ENCODE data around the gene NBPF3.
"Not testable (repeated sequence)": the region's sequence is repeated elsewhere in the genome, so short reads cannot be mapped to it uniquely, and the experiment has no call there.

NBPF3 gene

DNA sequence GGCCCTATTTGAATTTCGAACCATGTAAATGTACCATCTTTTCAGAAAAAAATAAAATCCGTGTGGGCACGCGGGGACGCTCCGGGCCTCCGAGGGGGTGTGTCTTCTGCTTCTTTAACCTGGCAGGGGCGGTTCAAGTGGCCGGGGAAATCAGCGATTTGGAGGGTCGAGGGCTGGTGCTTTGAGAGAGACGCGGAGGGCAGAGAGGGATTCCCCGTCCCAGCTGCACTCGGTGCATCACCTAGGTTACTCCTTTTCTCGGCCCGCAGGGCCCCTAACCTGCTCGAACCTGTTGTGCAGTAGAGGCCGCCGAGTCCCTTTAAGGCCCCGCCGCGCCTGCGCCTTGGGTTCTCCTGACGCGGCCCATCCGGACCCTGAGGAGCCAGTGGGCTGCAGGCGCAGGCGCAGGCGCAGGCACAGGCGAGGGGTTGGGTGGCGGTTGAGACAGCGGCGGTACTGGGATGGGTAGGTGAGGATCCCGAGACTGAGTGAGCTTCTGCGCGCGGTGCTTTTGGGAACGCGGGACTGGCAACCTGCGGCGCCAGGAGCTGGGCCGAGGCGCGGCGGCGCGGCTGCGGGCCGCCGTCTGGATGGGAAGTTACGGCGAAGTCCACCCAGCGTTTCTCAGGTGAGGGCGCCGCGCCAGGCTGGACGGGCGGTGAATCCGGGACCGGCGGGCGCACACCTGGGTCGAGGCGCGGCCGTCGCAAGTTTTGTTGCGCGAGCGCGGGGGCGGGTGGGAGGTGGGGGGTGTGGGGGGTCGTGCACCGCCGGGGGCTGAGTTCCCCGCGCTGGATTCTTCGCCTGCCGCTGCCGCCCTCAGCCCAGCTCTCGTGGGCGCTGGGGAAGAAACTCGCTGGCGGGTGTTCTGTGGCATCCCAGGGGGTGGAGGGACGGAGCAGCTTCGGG, at the start of gene NBPF3:
NBPF3 (plus strand) TSS at position 417 of the 909 bp plus-strand sequence. CDS start 4,950 bp downstream, outside the sequence.
- peak; percentile 80 to 83 for DNase-seq (ENCODE audit: low read depth in 2 of 2)

GRCh38 chr1:21391497-21391896, 48.4 kb upstream of the NBPF3 start:
- DNase-seq (ENCODE audit: low read depth in 2 of 2), result no peak

- DNase-seq (ENCODE audit: low read depth in 2 of 2), result no peak
These were observed 47.2 kb upstream of the NBPF3 start for GRCh38 chr1:21392587-21393263.

DNA sequence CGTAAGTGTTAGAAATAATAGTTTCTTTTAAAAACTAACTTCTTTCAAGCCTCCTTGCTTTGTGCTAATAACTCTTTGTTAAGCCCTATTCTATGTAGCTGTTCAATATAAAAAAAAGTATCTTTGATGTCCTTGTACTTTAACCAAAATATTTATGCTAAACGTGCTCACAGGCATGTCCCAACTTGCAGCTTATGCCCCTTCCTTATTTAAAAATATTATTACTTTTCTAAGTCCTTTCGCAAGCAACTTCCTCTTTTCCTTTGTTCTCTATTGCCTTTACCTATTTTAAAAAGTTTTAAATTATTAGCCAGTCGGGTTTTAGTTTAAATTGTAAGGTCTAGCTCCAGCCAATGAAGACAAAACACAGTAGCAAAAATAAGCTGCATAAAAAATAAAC, 43.4 kb upstream of the NBPF3 start:
- no peak for DNase-seq (ENCODE audit: low read depth in 2 of 2)

DNA sequence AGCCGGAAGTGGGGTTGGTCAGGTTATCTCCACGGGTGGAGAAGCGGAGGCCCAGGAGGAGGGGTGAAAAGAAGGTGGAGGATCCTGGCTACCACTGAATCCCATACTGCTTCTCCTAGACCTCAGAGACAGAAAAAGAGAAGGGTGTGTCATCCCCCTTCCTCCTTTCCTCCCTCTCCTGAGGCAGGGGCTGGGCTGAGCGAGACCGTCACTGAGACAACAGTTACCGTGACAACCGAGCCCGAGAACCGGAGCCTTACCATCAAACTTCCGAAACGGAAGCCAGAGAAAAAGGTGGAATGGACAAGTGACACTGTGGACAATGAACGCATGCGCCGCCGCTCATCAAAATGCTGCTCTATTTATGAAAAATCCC, 42.1 kb upstream of the NBPF3 start:
- no peak for DNase-seq (ENCODE audit: low read depth in 2 of 2)

DNA sequence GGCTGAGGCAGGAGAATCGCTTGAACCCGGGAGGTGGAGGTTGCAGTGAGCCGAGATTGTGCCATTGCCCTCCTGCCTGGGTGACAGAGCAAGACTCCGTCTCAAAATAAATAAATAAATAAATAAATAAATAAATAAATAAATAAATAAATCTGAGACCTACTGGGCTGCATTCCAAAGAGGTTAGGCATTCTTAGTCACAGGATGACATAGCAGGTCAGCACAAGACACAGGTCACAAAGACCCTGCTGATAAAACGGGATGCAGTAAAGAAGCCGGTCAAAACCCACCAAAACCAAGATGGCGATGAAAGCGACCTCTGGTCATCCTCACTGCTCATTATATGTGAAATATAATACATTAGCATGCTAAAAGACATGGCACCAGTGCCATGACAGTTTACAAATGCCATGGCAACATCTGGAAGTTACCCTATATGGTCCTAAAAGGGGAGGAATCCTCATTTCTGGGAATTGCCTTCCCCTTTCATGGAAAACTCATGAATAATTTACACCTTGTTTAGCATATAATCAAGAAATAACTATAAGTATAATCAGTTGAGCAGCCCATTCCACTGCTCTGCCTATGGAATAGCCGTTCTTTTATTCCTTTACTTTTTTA, 38.1 kb upstream of the NBPF3 start:
- not testable (repeated sequence) for DNase-seq (ENCODE audit: low read depth in 2 of 2)

- DNase-seq (ENCODE audit: low read depth in 2 of 2), result no peak
These were observed 33.3 kb upstream of the NBPF3 start for GRCh38 chr1:21406659-21407058.

- not testable (repeated sequence) for DNase-seq (ENCODE audit: low read depth in 2 of 2)
These were observed 30.0 kb upstream of the NBPF3 start for GRCh38 chr1:21409897-21410296.

DNA sequence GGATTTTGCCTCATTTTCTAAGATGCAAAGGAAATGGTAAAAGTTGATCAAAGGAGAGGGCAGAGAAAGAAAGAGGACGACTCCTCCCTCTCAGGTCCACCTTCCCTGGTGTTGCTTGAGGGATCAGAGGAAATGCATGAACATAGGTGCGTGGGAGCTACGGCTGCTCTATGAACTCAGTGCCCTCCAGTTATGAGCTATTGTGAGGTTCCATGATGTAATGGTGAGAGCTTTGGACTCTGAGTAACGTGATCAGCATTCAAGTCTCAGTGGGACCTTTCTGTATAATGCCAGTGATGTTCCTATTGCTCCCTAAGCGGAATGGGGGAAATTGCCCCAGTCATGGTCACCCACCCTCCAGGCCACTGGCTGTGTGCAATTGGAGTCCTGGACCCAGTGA, 25.9 kb upstream of the NBPF3 start:
- no peak for DNase-seq (ENCODE audit: low read depth in 2 of 2)

DNA sequence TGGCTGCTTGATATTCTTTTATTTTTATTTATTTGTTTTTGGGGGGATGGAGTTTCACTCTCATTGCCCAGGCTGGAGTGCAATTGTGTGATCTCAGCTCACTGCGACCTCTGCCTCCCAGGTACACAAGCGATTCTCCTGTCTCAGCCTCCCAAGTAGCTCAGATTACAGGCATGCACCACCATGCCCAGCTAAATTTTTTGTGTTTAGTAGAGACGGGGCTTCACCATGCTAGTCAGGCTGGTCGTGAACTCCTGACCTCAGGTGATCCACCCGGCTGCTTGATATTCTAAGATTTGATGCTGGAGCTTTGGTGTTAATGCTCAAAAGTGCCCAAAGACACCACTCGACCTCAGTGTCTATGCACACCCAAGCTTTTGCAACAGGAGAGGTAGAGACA, 19.6 kb upstream of the NBPF3 start:
- not testable (repeated sequence) for DNase-seq (ENCODE audit: low read depth in 2 of 2)

- not testable (repeated sequence) for DNase-seq (ENCODE audit: low read depth in 2 of 2)
These were observed 18.6 kb upstream of the NBPF3 start for GRCh38 chr1:21421307-21421706.

GRCh38 chr1:21427798-21428480, 12.0 kb upstream of the NBPF3 start:
- DNase-seq (ENCODE audit: low read depth in 2 of 2), result not testable (repeated sequence)

DNA sequence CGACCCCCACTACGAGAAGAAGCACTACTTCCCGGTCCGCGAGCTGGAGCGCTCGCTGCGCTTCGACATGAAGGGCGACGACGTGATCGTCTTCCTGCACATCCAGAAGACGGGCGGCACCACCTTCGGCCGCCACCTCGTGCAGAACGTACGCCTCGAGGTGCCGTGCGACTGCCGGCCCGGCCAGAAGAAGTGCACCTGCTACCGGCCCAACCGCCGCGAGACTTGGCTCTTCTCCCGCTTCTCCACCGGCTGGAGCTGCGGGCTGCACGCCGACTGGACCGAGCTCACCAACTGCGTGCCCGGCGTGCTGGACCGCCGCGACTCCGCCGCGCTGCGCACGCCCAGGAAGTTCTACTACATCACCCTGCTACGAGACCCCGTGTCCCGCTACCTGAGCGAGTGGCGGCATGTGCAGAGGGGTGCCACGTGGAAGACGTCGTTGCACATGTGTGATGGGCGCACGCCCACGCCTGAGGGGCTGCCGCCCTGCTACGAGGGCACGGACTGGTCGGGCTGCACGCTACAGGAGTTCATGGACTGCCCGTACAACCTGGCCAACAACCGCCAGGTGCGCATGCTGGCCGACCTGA, 11.4 kb upstream of the NBPF3 start:
- not testable (repeated sequence) for DNase-seq (ENCODE audit: low read depth in 2 of 2)

DNA sequence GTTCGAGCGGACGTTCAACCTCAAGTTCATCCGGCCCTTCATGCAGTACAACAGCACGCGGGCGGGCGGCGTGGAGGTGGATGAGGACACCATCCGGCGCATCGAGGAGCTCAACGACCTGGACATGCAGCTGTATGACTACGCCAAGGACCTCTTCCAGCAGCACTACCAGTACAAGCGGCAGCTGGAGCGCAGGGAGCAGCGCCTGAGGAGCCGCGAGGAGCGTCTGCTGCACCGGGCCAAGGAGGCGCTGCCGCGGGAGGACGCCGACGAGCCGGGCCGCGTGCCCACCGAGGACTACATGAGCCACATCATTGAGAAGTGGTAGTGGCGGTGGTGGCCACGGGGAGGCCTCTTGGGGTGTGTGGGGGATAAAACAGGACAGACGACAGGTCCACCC, 10.7 kb upstream of the NBPF3 start:
- not testable (repeated sequence) for DNase-seq (ENCODE audit: low read depth in 2 of 2)

- DNase-seq (ENCODE audit: low read depth in 2 of 2), result not testable (repeated sequence)
These were observed 9.1 kb upstream of the NBPF3 start for GRCh38 chr1:21430875-21431274.

DNA sequence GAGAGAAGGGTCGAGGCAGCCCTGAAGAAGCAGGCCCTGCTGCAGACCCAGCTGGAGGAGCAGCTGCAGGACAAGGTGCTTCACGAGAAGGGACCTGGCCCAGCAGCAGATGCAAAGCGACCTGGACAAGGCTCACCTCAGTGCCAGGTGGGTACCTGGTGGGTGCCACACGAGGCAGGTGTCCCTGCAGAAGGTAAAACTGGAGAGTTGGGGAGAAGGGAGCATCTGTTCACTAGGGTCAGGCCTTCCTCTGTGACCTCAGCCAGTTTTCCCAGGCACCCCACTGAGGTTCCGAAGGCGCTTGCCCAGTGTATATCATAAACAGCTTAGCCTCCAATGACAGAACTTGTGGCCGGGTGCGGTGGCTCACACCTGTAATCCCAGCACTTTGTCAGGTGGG, 5.5 kb upstream of the NBPF3 start:
- DNase-seq (ENCODE audit: low read depth in 2 of 2), result no peak

DNA sequence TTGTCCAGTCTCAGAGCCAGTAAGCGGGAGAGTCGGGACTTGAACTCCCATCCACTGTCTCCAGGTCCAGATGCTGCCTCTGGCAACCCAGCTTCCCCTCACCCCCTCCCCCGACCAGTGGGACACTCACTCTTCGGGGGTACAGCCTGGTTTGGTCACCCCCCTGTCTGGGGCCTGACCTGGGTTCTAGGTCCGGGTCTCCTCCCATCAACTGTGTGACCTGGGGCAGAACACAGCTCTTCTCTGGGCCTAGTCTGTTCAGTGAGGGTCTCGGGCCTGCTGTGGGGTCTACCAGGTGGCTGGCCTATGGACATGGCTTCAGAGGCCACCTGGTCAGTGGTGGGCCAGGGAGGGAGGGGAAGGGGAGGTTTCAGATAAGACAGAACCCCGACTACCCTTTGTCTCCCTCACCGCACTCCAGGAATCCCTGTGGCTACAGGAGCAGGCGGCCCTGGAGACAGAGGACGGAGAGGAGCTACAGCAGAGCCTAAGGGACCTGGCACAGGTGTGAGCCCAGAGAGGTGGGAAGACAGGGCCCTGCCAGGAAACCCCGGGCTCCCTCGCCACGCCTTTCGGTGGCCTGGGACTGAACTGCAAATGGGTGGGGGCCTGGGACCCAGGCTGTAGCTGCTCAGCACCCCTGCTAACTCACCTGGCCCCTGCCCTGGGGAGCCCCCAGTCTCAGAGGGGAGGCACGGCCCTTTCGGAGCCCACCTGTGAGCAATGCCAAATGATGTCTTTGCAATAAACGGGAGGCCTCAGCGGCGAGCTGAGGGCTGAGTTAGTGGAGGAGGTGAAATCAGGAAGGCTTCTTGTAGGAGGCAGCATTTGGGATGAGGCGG, 4.1 kb upstream of the NBPF3 start:
- DNase-seq (ENCODE audit: low read depth in 2 of 2), result no peak

DNA sequence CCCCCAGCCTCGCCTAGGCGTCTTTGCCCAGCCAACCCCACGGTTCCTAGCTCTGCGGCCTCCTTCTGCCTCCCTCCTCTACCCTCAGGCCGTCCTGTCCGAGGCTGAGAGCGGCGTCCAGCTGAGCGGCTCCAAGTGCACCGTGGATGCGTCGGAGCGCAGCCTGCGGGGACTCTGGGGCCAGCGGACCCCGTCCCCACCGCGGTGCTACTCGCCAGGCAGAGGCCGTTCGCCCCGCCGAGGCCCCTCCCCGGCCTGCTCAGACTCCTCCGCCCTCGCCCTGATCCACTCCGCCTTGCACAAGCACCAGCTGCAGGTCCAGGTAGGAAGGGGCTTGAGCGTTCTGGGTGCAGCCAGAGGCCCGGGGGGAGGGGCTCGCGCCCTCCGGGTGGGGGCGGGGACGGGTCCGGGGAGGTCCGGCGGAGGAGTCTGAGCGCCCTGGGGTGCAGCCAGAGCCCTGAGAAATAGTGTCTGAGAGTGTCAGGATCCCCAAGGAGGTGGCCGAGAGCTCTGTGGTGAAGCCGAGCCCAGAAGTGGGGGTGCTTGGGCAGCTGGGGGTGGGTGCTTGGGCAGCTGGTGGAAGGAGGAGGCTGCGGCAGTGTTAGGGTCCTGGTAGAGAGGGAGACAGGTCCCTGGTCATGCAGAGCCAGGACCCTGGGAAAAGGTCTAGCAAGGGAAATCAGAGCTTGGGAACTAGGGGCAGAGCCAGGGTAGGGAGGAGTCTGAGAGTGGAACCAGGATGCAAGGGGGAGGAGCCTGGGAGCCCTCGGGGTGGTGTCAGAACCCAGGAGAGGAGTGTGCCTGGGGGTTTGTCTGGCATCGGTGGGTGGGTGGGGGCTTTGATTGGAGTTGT, 3.2 kb upstream of the NBPF3 start:
- no peak for DNase-seq (ENCODE audit: low read depth in 2 of 2)

GRCh38 chr1:21437341-21437640, 2.6 kb upstream of the NBPF3 start:
- no peak for DNase-seq (ENCODE audit: low read depth in 2 of 2)
